ENCODE results near the gene ARHGAP21. TPM values are rescaled to one million over a fixed set of nuclear protein-coding genes. Genes with fewer than 3 reads are reported as not detected.

ARHGAP21 gene
- total and polyA plus RNA-seq, 2 donors: 33.7 to 233 TPM

GRCh38 chr10:24590697-24591457, 132.8 kb downstream of the ARHGAP21 start:
- H3K4me1 ChIP-seq (ENCODE audit: insufficient read depth): no peaks in the 10 kb centered on the region
- H3K27ac ChIP-seq (ENCODE audit: low read depth): no peak overlapping the region
- no peak for DNase-seq (ENCODE audit: extremely low spot score)
- H3K36me3 ChIP-seq (ENCODE audit: insufficient read depth): peaks cover 3% of the 10 kb centered on the region
- no peak overlapping the region for H3K4me3 ChIP-seq (ENCODE audit: low read depth, low read length)

- Histone ChIP-seq H3K4me3 (ENCODE audit: low read depth, low read length) (no peak overlapping the region), H3K4me1 (ENCODE audit: insufficient read depth) (no peaks in the 10 kb centered on the region), H3K36me3 (ENCODE audit: insufficient read depth) (peaks cover 5% of the 10 kb centered on the region), H3K27ac (ENCODE audit: low read depth) (no peak overlapping the region)
- DNase-seq (ENCODE audit: extremely low spot score): no peak
- WGBS: 88% methylated on average over 2 of the region's 2 CpGs
Observed at GRCh38 chr10:24589265-24589664, 134.4 kb downstream of the ARHGAP21 start.

- 57% methylated on average over 4 of the region's 4 CpGs for WGBS
- Histone ChIP-seq H3K27ac (ENCODE audit: low read depth) (no peak overlapping the region), H3K36me3 (ENCODE audit: insufficient read depth) (peaks cover 2% of the 10 kb centered on the region), H3K4me1 (ENCODE audit: insufficient read depth) (no peaks in the 10 kb centered on the region), H3K4me3 (ENCODE audit: low read depth, low read length) (no peak overlapping the region)
- DNase-seq (ENCODE audit: extremely low spot score): no peak
Observed at GRCh38 chr10:24579906-24580305, 143.8 kb downstream of the ARHGAP21 start.

- Histone ChIP-seq H3K36me3 (ENCODE audit: insufficient read depth) (peaks cover under 1% of the 10 kb centered on the region), H3K4me1 (ENCODE audit: insufficient read depth) (no peaks in the 10 kb centered on the region), H3K27ac (ENCODE audit: low read depth) (no peak overlapping the region), H3K4me3 (ENCODE audit: low read depth, low read length) (no peak overlapping the region)
- no peak for DNase-seq (ENCODE audit: extremely low spot score)
- 98% methylated on average over 1 of the region's 1 CpG for WGBS
Observed at GRCh38 chr10:24579448-24579847, 144.2 kb downstream of the ARHGAP21 start.

GRCh38 chr10:24575481-24576002, 148.1 kb downstream of the ARHGAP21 start:
- no peak overlapping the region for H3K4me3 ChIP-seq (ENCODE audit: low read depth, low read length)
- no peak for DNase-seq (ENCODE audit: extremely low spot score)
- H3K27ac ChIP-seq (ENCODE audit: low read depth): no peak overlapping the region
- no peaks in the 10 kb centered on the region for H3K4me1 ChIP-seq (ENCODE audit: insufficient read depth)
- no peaks in the 10 kb centered on the region for H3K36me3 ChIP-seq (ENCODE audit: insufficient read depth)
- 68% methylated on average over 10 of the region's 10 CpGs for WGBS

GRCh38 chr10:24574578-24575155, 149.0 kb downstream of the ARHGAP21 start:
- 85% methylated on average over 3 of the region's 3 CpGs for WGBS
- DNase-seq (ENCODE audit: extremely low spot score): no peak

GRCh38 chr10:24574161-24574560, 149.5 kb downstream of the ARHGAP21 start:
- no peak overlapping the region for H3K4me3 ChIP-seq (ENCODE audit: low read depth, low read length)
- 87% methylated on average over 9 of the region's 9 CpGs for WGBS

More at GRCh38 chr10:24574578-24575155, 149.0 kb downstream of the ARHGAP21 start:
- H3K4me1 ChIP-seq (ENCODE audit: insufficient read depth): no peaks in the 10 kb centered on the region
- no peaks in the 10 kb centered on the region for H3K36me3 ChIP-seq (ENCODE audit: insufficient read depth)
- no peak overlapping the region for H3K27ac ChIP-seq (ENCODE audit: low read depth)
- H3K4me3 ChIP-seq (ENCODE audit: low read depth, low read length): no peak overlapping the region

GRCh38 chr10:24571870-24572450, 151.7 kb downstream of the ARHGAP21 start:
- H3K4me3 ChIP-seq (ENCODE audit: low read depth, low read length): no peak overlapping the region
- no peak overlapping the region for H3K27ac ChIP-seq (ENCODE audit: low read depth)
- DNase-seq (ENCODE audit: extremely low spot score): no peak
- WGBS: 75% methylated on average over 7 of the region's 7 CpGs
- no peaks in the 10 kb centered on the region for H3K4me1 ChIP-seq (ENCODE audit: insufficient read depth)
- H3K36me3 ChIP-seq (ENCODE audit: insufficient read depth): no peaks in the 10 kb centered on the region

More at GRCh38 chr10:24574161-24574560, 149.5 kb downstream of the ARHGAP21 start:
- Histone ChIP-seq H3K36me3 (ENCODE audit: insufficient read depth) (no peaks in the 10 kb centered on the region), H3K4me1 (ENCODE audit: insufficient read depth) (no peaks in the 10 kb centered on the region), H3K27ac (ENCODE audit: low read depth) (no peak overlapping the region)
- DNase-seq (ENCODE audit: extremely low spot score): no peak

- Histone ChIP-seq H3K4me3 (ENCODE audit: low read depth, low read length) (no peak overlapping the region), H3K4me1 (ENCODE audit: insufficient read depth) (no peaks in the 10 kb centered on the region), H3K27ac (ENCODE audit: low read depth) (no peak overlapping the region), H3K36me3 (ENCODE audit: insufficient read depth) (no peaks in the 10 kb centered on the region)
- 90% methylated on average over 9 of the region's 9 CpGs for WGBS
- DNase-seq (ENCODE audit: extremely low spot score): no peak
Observed at GRCh38 chr10:24570658-24571426, 152.8 kb downstream of the ARHGAP21 start.

- no peaks in the 10 kb centered on the region for H3K36me3 ChIP-seq (ENCODE audit: insufficient read depth)
- no peaks in the 10 kb centered on the region for H3K4me1 ChIP-seq (ENCODE audit: insufficient read depth)
- no peak overlapping the region for H3K27ac ChIP-seq (ENCODE audit: low read depth)
- H3K4me3 ChIP-seq (ENCODE audit: low read depth, low read length): no peak overlapping the region
- 83% methylated on average over 12 of the region's 12 CpGs for WGBS
- DNase-seq (ENCODE audit: extremely low spot score): no peak
Observed at GRCh38 chr10:24569828-24570657, 153.6 kb downstream of the ARHGAP21 start.

GRCh38 chr10:24569330-24569796, 154.3 kb downstream of the ARHGAP21 start:
- DNase-seq (ENCODE audit: extremely low spot score): no peak
- Histone ChIP-seq H3K36me3 (ENCODE audit: insufficient read depth) (no peaks in the 10 kb centered on the region), H3K4me3 (ENCODE audit: low read depth, low read length) (no peak overlapping the region), H3K4me1 (ENCODE audit: insufficient read depth) (no peaks in the 10 kb centered on the region), H3K27ac (ENCODE audit: low read depth) (no peak overlapping the region)
- 90% methylated on average over 13 of the region's 13 CpGs for WGBS

- Histone ChIP-seq H3K36me3 (ENCODE audit: insufficient read depth) (no peaks in the 10 kb centered on the region), H3K4me3 (ENCODE audit: low read depth, low read length) (no peak overlapping the region), H3K27ac (ENCODE audit: low read depth) (no peak overlapping the region), H3K4me1 (ENCODE audit: insufficient read depth) (no peaks in the 10 kb centered on the region)
- WGBS: 68% methylated on average over 4 of the region's 4 CpGs
- DNase-seq (ENCODE audit: extremely low spot score): no peak
Observed at GRCh38 chr10:24568042-24568441, 155.6 kb downstream of the ARHGAP21 start.

- Histone ChIP-seq H3K36me3 (ENCODE audit: insufficient read depth) (no peaks in the 10 kb centered on the region), H3K4me1 (ENCODE audit: insufficient read depth) (no peaks in the 10 kb centered on the region), H3K4me3 (ENCODE audit: low read depth, low read length) (no peak overlapping the region), H3K27ac (ENCODE audit: low read depth) (no peak overlapping the region)
- 52% methylated on average over 3 of the region's 3 CpGs for WGBS
- no peak for DNase-seq (ENCODE audit: extremely low spot score)
Observed at GRCh38 chr10:24561453-24561852, 162.2 kb downstream of the ARHGAP21 start.

All from urinary bladder (tissue), 4 donors.